Fibroblast of pulmonary artery (primary cell): ENCODE data around the gene DIPK1C.
A peak's percentile ranks its signal among the peaks of the same experiment; 100 is the strongest.

Experiments
- DNase-seq: peaks from one replicate; pipeline ENCODE4 v3.0.0-alpha.2; 2010; ENCODE audit warnings: low read depth
- H3K4me3 ChIP-seq: replicated peaks from 2 replicates; pipeline ENCODE4 v1.5.1; 2011; ENCODE audit warnings: low read depth, mild to moderate bottlenecking, control low read depth, low read length, moderate library complexity
- TF ChIP-seq, protein P1 (sequence below): IDR thresholded peaks from 2 replicates; pipeline ENCODE4 v1.5.1; 2011; ENCODE audit warnings: mild to moderate bottlenecking, control low read depth, low read length, inconsistent platforms; ENCODE audit errors: missing control alignments

DIPK1C gene

DNA sequence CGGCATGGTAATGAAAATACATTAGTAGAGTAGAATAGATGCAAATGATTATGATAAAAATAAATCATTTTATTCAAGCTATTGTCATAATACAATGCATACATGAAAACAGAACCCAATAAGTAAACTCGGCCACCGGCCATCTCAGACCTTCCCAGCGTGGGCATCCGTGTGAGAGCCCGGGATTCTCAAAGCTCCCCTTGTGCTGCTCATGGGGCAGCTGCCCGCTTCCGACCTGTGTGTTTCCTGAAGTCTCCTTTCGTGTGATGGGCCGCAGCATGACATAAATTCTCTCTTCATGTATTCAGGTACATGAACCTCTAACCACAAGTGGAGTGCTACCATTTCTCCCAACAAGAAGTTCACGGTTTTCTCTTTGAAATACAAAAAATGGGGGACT, 25.6 kb upstream of the DIPK1C start:
- no peak overlapping the region for H3K4me3 ChIP-seq
- TF ChIP-seq, protein P1, sequence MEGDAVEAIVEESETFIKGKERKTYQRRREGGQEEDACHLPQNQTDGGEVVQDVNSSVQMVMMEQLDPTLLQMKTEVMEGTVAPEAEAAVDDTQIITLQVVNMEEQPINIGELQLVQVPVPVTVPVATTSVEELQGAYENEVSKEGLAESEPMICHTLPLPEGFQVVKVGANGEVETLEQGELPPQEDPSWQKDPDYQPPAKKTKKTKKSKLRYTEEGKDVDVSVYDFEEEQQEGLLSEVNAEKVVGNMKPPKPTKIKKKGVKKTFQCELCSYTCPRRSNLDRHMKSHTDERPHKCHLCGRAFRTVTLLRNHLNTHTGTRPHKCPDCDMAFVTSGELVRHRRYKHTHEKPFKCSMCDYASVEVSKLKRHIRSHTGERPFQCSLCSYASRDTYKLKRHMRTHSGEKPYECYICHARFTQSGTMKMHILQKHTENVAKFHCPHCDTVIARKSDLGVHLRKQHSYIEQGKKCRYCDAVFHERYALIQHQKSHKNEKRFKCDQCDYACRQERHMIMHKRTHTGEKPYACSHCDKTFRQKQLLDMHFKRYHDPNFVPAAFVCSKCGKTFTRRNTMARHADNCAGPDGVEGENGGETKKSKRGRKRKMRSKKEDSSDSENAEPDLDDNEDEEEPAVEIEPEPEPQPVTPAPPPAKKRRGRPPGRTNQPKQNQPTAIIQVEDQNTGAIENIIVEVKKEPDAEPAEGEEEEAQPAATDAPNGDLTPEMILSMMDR: no peak

DNA sequence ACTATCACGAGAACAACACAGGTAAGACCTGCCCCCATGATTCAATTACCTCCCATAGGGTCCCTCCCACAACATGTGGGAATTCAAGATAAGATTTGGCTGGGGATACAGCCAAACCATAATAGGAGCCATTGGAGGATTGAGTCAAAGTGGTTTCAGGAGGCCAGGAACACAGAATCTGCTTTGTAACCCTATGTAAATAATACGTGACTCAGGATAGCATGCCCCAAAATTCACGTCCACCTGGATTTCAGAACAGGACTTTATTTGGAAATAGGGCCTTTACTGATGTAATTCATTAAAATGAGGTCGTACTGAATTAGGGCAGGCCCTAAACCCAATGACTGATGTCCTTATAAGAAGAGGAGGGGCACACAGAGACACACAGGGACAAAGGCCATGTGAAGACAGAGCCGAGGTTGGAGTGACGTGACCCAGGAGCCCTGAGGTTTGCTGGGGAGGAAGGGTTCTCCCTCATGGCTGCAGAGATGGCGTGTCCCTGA, 23.1 kb upstream of the DIPK1C start:
- no peak for DNase-seq
- TF ChIP-seq, protein P1: no peak
- no peak overlapping the region for H3K4me3 ChIP-seq

More for the DNA sequence above, 25.6 kb upstream of the DIPK1C start:
- no peak for DNase-seq

DNA sequence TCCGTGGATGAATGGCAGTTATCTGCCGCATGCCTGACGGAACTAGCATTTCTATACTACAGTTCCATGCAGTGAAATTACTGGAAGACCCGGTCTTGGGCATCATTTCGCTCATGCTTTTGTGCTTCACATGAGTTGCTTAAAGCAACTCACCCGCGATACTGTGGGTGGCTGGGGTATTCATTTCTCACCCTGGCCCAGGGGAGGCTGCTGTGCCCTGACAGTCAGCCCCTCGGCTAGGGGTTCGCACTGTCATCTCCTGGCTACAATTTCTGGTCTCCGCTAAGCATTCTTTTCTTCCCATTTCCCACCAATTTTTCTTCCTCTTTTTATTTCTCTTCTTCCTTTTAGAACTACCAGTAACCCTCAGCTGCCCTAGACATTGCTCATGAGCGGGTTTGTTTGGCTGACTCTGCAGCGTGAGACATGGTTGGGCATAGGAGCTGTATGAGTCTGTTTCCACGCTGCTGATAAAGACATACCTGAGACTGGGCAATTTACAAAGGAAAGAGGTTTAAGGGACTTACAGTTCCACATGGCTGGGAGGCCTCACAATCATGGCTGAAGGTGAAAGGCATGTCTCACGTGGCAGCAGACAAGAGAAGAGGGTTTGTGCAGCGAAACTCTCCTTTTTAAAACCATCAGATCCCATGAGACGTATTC, 22.5 kb upstream of the DIPK1C start:
- DNase-seq: no peak
- H3K4me3 ChIP-seq: no peak overlapping the region
- TF ChIP-seq, protein P1: no peak

DNA sequence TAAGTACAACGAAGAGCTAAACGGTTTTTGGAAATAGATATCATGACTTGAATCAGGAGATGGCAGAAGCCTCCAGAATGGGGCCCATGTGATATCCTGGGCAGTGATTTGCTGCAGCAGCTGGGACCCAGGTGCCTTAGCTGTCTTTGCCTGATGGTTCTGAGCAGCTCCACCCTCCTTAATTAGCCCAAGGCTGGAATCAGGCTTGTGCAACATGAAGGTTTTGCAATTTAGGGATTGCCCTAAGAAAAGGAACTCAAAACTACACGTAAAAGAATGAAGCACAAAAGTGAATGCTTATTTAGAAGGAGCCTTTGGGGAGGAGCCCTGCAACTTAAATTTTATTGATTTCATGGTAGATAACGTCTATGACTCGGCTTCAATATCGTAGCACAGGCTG, 21.8 kb upstream of the DIPK1C start:
- H3K4me3 ChIP-seq: no peak overlapping the region
- TF ChIP-seq, protein P1: no peak
- no peak for DNase-seq

DNA sequence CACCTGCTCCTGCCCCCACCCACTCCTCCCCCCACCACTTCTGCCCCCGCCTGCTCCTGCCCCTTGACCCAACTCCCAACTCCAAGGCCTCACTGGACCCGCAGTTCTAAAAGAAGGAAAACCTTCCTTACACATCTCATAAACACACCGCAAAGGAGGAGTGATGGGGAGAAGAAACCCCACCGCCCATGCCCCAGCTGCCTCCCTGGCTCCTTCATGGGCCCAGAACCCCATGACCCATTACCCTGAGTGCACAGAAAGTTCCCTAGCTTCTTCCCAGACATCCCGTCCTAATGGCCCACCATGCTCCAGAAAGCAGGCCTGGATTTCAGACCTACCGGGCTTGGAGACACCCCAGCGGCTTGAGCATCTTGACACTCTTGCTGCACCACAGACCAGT, 21.2 kb upstream of the DIPK1C start:
- TF ChIP-seq, protein P1: no peak
- DNase-seq: no peak
- H3K4me3 ChIP-seq: no peak overlapping the region

DNA sequence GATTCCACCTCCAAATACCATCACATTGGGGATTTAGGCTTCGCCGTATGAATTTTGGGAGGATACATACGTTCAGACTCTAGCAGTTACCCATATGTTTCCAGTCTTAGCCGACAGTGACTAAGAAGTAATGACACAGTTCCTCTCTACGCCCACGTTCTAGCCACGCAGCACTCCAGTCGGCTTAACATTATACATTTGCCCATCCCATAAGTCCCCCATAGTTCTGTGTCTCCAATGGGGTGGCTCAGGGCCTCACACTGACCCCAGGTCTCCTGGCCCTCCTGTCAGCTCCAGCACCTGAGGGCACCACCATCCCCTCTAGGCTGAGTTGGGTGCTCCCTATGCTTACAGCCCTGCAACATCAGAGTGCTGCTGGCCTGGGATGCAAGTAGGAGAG, 20.7 kb upstream of the DIPK1C start:
- DNase-seq: no peak
- TF ChIP-seq, protein P1: no peak
- H3K4me3 ChIP-seq: no peak overlapping the region

DNA sequence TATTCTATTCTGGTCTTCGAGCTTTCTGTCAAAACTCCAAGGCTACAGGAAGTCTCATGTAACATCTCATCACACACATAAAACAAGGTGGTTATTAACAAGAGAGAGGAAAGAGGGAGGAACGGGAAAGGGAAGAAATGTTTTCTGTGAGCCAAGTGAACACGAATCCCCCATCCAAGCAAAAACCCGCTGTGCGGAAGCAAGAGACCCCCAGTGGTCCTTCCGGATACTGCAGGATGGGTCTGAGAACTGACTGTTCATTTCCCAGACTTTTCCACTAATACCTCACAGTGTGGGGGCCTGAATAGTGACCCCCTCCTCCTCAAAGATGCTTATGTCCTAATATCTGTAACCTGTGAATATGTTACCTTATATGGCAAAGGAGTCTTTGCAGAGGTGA, 19.0 kb upstream of the DIPK1C start:
- no peak overlapping the region for H3K4me3 ChIP-seq
- TF ChIP-seq, protein P1: peak; percentile 84
- DNase-seq: peak; percentile 36
